Prostate gland (tissue), 2 donors: ENCODE data around the gene TIE1. TPM values are rescaled to one million over a fixed set of nuclear protein-coding genes. Genes with fewer than 3 reads are reported as not detected.

Experiments
- DNase-seq: peaks from one replicate; pipeline ENCODE4 v3.0.0-alpha.2; 2019; ENCODE audit warnings: low spot score
- H3K27ac ChIP-seq, 2 donors: fragments of 200-600 bp; sonication (generic); 2 replicates each; pipeline ENCODE4 v1.5.1; 2017 to 2019
- H3K27me3 ChIP-seq: fragments of 200-600 bp; sonication (generic); replicated peaks from 2 replicates; pipeline ENCODE4 v1.5.1; 2019; ENCODE audit not compliant: insufficient read depth
- H3K36me3 ChIP-seq, 2 donors: fragments of 200-600 bp; sonication (generic); 1 replicate in 1 of 2; 2 replicates in 1 of 2; pipeline versions ENCODE4 v1.5.1 to v1.8.1; 2017 to 2019
- H3K4me1 ChIP-seq: fragments of 200-600 bp; sonication (generic); replicated peaks from 2 replicates; pipeline ENCODE4 v1.5.1; 2019
- H3K4me3 ChIP-seq, 2 donors: fragments of 200-600 bp; sonication (generic); 2 replicates each; pipeline ENCODE4 v1.5.1; 2017 to 2019
- H3K9me3 ChIP-seq: fragments of 200-600 bp; sonication (generic); 2 replicates; pipeline ENCODE4 v1.5.1; 2017
- POLR2A ChIP-seq: fragments of 450-650 bp; IDR thresholded peaks from one replicate; pipeline ENCODE4 v1.6.1; 2016; ENCODE audit warnings: antibody characterized with exemption, mild to moderate bottlenecking
- POLR2AphosphoS5 ChIP-seq: sonication (generic); formaldehyde crosslinking; IDR thresholded peaks from one replicate; pipeline ENCODE4 v1.6.1; 2017; ENCODE audit warnings: antibody characterized with exemption
- WGBS: methylation state at CpG from one replicate; pipeline ENCODE4 v1.1.5; 2018; 5-methylcytosine and 5-hydroxymethylcytosine counted together
- intact Hi-C: fragments of 100-400 bp; cut with DNase I; formaldehyde crosslinking; loops from one replicate; pipeline ENCODE4 v1.14.2; 2022
- total RNA-seq, 2 donors: library from RNA; depleted of rRNA; stranded (reverse); fragments of >200 nt; gene quantifications; one replicate each; pipeline ENCODE4 v1.1.0, GENCODE V29; 2016
- TF ChIP-seq, protein P1 (sequence below), 4 experiments: fragments of 200-600 bp in 2 of 4; fragments of 450-650 bp in 2 of 4; sonication (generic) in 2 of 4; IDR thresholded peaks; 1 replicate in 3 of 4; 2 replicates in 1 of 4; pipeline ENCODE4 v1.5.1; 2016 to 2019; ENCODE audit warnings: antibody characterized with exemption in 4 of 4, mild to moderate bottlenecking in 2 of 4, moderate library complexity in 2 of 4

The TIE1 gene
- total RNA-seq, 2 donors from 2014 or later: 18.7 to 21.7 TPM

DNA sequence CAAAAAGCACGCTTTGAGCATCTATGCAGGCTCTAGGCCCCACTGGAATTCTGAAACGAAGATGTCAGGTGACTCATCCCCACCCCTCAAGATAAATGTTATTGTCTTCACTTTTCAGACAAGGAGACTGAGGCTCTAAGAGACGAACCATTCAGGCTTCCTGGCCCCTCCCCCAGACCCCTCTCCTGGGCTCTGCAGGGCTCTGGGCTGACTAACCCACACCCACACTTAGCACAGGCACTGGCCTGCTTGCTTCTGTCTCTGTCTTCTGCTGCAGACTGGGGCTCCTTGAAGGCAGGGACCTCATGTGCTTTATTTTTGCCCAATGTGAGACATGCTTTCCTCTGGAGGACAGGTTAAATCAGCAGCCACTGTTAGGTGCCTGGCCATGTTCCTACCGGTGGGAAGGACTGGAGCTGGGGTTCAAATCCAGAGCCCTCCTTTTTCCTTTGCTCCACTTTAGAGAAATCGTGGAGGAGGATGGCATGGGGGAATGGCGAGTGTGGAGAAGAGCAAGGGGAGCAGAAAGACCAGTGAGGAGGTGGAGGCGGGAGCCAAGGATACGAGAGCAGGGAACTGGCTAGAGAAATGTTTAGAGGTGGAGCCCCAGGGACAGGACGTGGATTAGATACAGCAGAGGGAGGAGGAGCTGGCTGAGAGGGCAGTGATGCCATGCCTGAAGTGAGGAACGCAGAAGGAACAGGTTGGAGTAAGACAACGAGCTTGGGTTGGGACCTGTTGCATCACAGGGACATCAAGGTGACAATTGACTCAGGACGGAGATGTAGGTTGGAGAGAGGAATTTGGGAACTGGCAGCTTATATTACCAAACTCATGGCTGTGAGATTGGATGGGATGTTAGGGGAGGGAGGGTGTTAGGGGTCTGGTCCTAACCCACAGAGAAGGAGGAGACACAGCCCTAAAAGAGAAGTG lies 29.3 kb upstream of the TIE1 start:
- H3K27me3 ChIP-seq: no peaks in the 10 kb centered on the region
- H3K27ac ChIP-seq: peak overlapping the region; percentile 73 to 75
- H3K36me3 ChIP-seq: no peaks in the 10 kb centered on the region
- WGBS: 67% methylated on average over 12 of the region's 12 CpGs
- H3K4me1 ChIP-seq: no peaks in the 10 kb centered on the region
- TF ChIP-seq POLR2A (no peak), POLR2AphosphoS5 (no peak)
- TF ChIP-seq, protein P1, sequence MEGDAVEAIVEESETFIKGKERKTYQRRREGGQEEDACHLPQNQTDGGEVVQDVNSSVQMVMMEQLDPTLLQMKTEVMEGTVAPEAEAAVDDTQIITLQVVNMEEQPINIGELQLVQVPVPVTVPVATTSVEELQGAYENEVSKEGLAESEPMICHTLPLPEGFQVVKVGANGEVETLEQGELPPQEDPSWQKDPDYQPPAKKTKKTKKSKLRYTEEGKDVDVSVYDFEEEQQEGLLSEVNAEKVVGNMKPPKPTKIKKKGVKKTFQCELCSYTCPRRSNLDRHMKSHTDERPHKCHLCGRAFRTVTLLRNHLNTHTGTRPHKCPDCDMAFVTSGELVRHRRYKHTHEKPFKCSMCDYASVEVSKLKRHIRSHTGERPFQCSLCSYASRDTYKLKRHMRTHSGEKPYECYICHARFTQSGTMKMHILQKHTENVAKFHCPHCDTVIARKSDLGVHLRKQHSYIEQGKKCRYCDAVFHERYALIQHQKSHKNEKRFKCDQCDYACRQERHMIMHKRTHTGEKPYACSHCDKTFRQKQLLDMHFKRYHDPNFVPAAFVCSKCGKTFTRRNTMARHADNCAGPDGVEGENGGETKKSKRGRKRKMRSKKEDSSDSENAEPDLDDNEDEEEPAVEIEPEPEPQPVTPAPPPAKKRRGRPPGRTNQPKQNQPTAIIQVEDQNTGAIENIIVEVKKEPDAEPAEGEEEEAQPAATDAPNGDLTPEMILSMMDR (IDR thresholded peaks at IDR 0.05): no peak
- H3K9me3 ChIP-seq: no peaks in the 10 kb centered on the region
- DNase-seq: no peak
- H3K4me3 ChIP-seq: peak overlapping the region in 1 of 2 donors; percentile 30
- intact Hi-C loops: no loop called here

DNA sequence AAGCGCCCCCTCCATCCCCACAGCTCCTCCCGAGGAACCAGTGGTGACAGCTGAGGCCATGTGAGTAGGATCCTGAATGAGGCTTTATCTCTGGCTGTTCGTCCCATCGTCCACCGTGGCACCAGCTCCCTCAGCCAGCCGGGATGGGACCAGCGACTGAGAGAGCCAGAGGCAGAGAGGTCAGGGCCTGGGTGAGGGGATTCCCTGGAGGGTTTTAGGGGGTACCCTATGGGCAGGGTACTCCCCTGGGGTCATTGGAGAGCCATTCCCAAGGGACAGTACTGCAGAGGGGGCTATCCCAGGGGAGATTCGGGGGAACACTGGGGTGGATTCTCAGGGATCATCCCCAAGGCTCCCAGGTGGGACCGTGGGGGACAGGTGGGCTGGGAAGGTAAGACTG lies 28.6 kb upstream of the TIE1 start:
- DNase-seq: no peak
- Histone ChIP-seq H3K36me3 (no peaks in the 10 kb centered on the region), H3K4me3 (no peak overlapping the region), H3K9me3 (no peaks in the 10 kb centered on the region), H3K27me3 (no peaks in the 10 kb centered on the region), H3K27ac (no peak overlapping the region), H3K4me1 (no peaks in the 10 kb centered on the region)
- WGBS: 78% methylated on average over 9 of the region's 9 CpGs
- intact Hi-C loops: no loop called here
- TF ChIP-seq POLR2AphosphoS5 (no peak), POLR2A (no peak)
- TF ChIP-seq, protein P1 (IDR thresholded peaks at IDR 0.05): no peak

DNA sequence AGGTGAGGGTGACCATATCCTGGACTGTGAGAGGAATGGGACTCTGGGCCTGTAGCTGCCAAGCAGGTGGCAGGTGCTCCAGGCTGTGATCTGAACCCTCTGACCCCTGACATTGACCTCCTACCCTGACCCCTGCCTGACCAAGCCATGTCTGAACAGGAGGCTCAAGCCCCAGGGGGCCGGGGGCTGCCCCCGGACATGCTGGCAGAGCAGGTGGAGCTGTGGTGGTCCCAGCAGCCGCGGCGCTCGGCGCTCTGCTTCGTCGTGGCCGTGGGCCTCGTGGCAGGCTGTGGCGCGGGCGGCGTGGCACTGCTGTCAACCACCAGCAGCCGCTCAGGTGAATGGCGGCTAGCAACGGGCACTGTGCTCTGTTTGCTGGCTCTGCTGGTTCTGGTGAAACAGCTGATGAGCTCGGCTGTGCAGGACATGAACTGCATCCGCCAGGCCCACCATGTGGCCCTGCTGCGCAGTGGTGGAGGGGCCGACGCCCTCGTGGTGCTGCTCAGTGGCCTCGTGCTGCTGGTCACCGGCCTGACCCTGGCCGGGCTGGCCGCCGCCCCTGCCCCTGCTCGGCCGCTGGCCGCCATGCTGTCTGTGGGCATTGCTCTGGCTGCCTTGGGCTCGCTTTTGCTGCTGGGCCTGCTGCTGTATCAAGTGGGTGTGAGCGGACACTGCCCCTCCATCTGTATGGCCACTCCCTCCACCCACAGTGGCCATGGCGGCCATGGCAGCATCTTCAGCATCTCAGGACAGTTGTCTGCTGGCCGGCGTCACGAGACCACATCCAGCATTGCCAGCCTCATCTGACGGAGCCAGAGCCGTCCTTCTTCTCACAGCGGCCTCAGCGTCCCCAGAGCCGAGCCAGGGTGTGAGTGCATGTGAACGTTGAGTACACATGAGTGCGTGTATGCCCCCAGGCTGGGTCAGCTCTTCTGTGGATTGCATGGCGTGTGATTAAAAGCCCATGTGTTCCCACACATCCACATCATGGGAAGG lies 27.9 kb upstream of the TIE1 start:
- Histone ChIP-seq H3K36me3 (no peaks in the 10 kb centered on the region), H3K27ac (no peak overlapping the region), H3K4me3 (no peak overlapping the region), H3K9me3 (no peaks in the 10 kb centered on the region), H3K4me1 (no peaks in the 10 kb centered on the region), H3K27me3 (no peaks in the 10 kb centered on the region)
- no peak for DNase-seq
- intact Hi-C loops: no loop called here
- TF ChIP-seq, protein P1 (IDR thresholded peaks at IDR 0.05): no peak
- TF ChIP-seq POLR2A: no peak
- TF ChIP-seq POLR2AphosphoS5: no peak
- WGBS: 92% methylated on average over 27 of the region's 46 CpGs

DNA sequence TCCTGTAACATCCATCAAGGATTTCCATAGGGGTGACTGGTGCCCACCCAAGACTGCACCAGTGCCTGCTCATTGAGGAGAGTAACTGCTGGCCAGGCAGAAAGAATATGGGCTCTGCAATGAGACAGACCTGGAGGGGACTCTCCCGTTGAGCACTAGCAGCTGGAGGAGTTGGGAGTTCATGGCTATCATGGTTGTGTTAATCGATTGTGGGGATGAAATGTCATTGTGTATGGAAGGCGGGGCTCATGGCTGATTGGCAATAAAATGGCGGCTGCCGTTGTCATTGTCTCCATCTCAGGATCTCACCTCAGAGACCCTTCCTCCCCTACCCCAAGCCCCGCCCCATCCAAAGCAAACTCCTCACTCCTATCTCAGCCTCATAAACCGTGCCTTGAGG lies 27.1 kb upstream of the TIE1 start:
- 90% methylated on average over 7 of the region's 7 CpGs for WGBS
- TF ChIP-seq, protein P1 (IDR thresholded peaks at IDR 0.05): no peak
- TF ChIP-seq POLR2A (no peak), POLR2AphosphoS5 (no peak)
- no peak overlapping the region for H3K27ac ChIP-seq
- no peaks in the 10 kb centered on the region for H3K9me3 ChIP-seq
- DNase-seq: no peak
- no peak overlapping the region for H3K4me3 ChIP-seq
- H3K36me3 ChIP-seq: no peaks in the 10 kb centered on the region
- no peaks in the 10 kb centered on the region for H3K27me3 ChIP-seq
- H3K4me1 ChIP-seq: no peaks in the 10 kb centered on the region
- intact Hi-C loops: no loop called here
